WTC11 (cell line): ENCODE data around the gene KCND1. TPM values are rescaled to one million over a fixed set of nuclear protein-coding genes. Genes with fewer than 3 reads are reported as not detected.

Experiments used
- ATAC-seq: fragments of 200-7000 bp; cut with Tn5 transposase; 2 replicates; pipeline ENCODE4 v1.10.0; 2021; ENCODE audit warnings: mild to moderate bottlenecking, moderate library complexity
- CTCF ChIA-PET: fragments of 300-600 bp; sonication (Branson Sonifier 250); formaldehyde crosslinking; loops from one replicate; lab custom pipeline; 2021; ENCODE audit warnings: antibody characterized with exemption; lab: Charles Lee
- POLR2A ChIA-PET: fragments of 350-600 bp; sonication (Branson Sonifier 250); formaldehyde crosslinking; loops from one replicate; lab custom pipeline; 2021; ENCODE audit warnings: antibody characterized with exemption; lab: Charles Lee
- DNase-seq: peaks from one replicate; pipeline ENCODE4 v3.0.0; 2021; ENCODE audit warnings: low spot score
- H3K27ac Mint-ChIP-seq: 2 replicates; pipeline ENCODE4 v1.8.0; 2021; ENCODE audit warnings: mixed read lengths
- H3K27me3 Mint-ChIP-seq: 2 replicates; pipeline ENCODE4 v1.8.0; 2021; ENCODE audit warnings: low read depth, mild to moderate bottlenecking, moderate library complexity, mixed read lengths
- H3K36me3 Mint-ChIP-seq: 2 replicates; pipeline ENCODE4 v1.8.0; 2021; ENCODE audit warnings: mixed read lengths
- H3K4me1 Mint-ChIP-seq: 2 replicates; pipeline ENCODE4 v1.8.0; 2022; ENCODE audit warnings: mixed read lengths
- H3K4me3 Mint-ChIP-seq: 2 replicates; pipeline ENCODE4 v1.8.0; 2021; ENCODE audit warnings: mild to moderate bottlenecking, moderate library complexity, mixed read lengths
- H3K9me3 Mint-ChIP-seq: 2 replicates; pipeline ENCODE4 v1.8.0; 2021; ENCODE audit warnings: mixed read lengths
- CREM ChIP-seq: sonication (generic); formaldehyde crosslinking; IDR thresholded peaks from 2 replicates; pipeline ENCODE4 v1.8.1; 2022; ENCODE audit warnings: mild to moderate bottlenecking, missing genetic modification reagents, moderate library complexity
- FOXK1 ChIP-seq: sonication (generic); formaldehyde crosslinking; IDR thresholded peaks from 2 replicates; pipeline ENCODE4 v1.8.0; 2022; ENCODE audit warnings: mild to moderate bottlenecking, moderate library complexity, missing genetic modification reagents
- JAZF1 ChIP-seq: fragments of 250-450 bp; sonication (Bioruptor Pico); IDR thresholded peaks from 2 replicates; pipeline ENCODE4 v1.9.0; 2021; ENCODE audit warnings: moderate library complexity, mild to moderate bottlenecking, inconsistent platforms
- OVOL2 ChIP-seq: fragments of 250-450 bp; sonication (Bioruptor Pico); IDR thresholded peaks from 2 replicates; pipeline ENCODE4 v1.9.0; 2021; ENCODE audit warnings: mild to moderate bottlenecking, borderline replicate concordance
- SMAD3 ChIP-seq: sonication (generic); formaldehyde crosslinking; IDR thresholded peaks from 2 replicates; pipeline ENCODE4 v1.8.0; 2022; ENCODE audit warnings: missing genetic modification reagents, mild to moderate bottlenecking, borderline replicate concordance
- SP1 ChIP-seq: sonication (generic); formaldehyde crosslinking; conservative IDR thresholded peaks from 2 replicates; pipeline ENCODE4 v1.8.1; 2022; ENCODE audit warnings: missing genetic modification reagents
- ZBTB21 ChIP-seq: sonication (generic); formaldehyde crosslinking; IDR thresholded peaks from 2 replicates; pipeline ENCODE4 v1.8.1; 2023; ENCODE audit warnings: mild to moderate bottlenecking, missing genetic modification reagents, borderline replicate concordance
- ZNF396 ChIP-seq: fragments of 250-450 bp; sonication (Bioruptor Pico); IDR thresholded peaks from 2 replicates; pipeline ENCODE4 v1.8.0; 2021; ENCODE audit warnings: mild to moderate bottlenecking, moderate library complexity, borderline replicate concordance
- total RNA-seq: library from RNA; stranded (reverse); gene quantifications from 3 replicates; pipeline ENCODE4 v1.2.3, GENCODE V29; 2021
- TF ChIP-seq, protein P1 (sequence below): sonication (generic); formaldehyde crosslinking; IDR thresholded peaks from 2 replicates; pipeline ENCODE4 v1.8.1; 2022; ENCODE audit warnings: missing genetic modification reagents, borderline replicate concordance
- TF ChIP-seq, protein P2 (sequence below): sonication (generic); formaldehyde crosslinking; IDR thresholded peaks from 2 replicates; pipeline ENCODE4 v1.8.0; 2022; ENCODE audit warnings: mild to moderate bottlenecking, missing genetic modification reagents
- TF ChIP-seq, protein P3 (sequence below): sonication (generic); formaldehyde crosslinking; IDR thresholded peaks from 2 replicates; pipeline ENCODE4 v1.8.1; 2023; ENCODE audit warnings: mild to moderate bottlenecking, missing genetic modification reagents, moderate library complexity
- TF ChIP-seq, protein P4 (sequence below): sonication (generic); formaldehyde crosslinking; IDR thresholded peaks from 2 replicates; pipeline ENCODE4 v1.8.0; 2022; ENCODE audit warnings: mild to moderate bottlenecking, missing genetic modification reagents
- TF ChIP-seq, protein P5 (sequence below): sonication (generic); formaldehyde crosslinking; IDR thresholded peaks from 2 replicates; pipeline ENCODE4 v1.8.1; 2022; ENCODE audit warnings: mild to moderate bottlenecking, moderate library complexity, missing genetic modification reagents
- TF ChIP-seq, protein P6 (sequence below): fragments of 250-450 bp; sonication (Bioruptor Pico); conservative IDR thresholded peaks from 2 replicates; pipeline ENCODE4 v1.9.0; 2021; ENCODE audit warnings: mild to moderate bottlenecking
- TF ChIP-seq, protein P7 (sequence below): sonication (generic); formaldehyde crosslinking; IDR thresholded peaks from 2 replicates; pipeline ENCODE4 v1.8.1; 2023; ENCODE audit warnings: mild to moderate bottlenecking, moderate library complexity, missing genetic modification reagents

KCND1 gene
- total RNA-seq, 1 experiment from 2014 or later: 5.4 TPM

DNA sequence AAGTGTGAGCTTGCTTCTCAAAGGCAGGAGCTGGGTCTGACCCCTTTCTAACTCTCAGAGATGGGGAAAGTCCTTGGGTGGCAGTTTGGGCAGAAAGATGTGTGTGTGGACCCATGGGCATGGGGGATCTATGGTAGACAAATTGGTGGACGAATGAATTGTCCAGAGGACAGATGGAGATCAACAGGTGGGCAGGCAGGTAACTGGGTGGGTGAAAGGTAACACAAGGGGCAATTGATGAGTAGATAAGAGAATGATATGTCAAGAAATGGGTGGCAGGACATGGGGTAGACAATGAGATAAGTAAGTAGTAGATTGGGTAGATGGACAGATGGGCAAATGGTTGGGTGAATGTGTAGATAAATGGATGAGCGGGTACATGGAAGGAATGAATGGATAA, 2.9 kb upstream of the KCND1 start:
- ATAC-seq (no peak), DNase-seq (no peak)
- Mint-ChIP-seq H3K9me3 (no peaks in the 10 kb centered on the region), H3K27me3 (no peaks in the 10 kb centered on the region), H3K4me1 (0 out of 2 replicates have a peak, but pooled peaks cover 4% of the 10 kb centered on the region), H3K4me3 (no peak overlapping the region), H3K27ac (no peak overlapping the region), H3K36me3 (peaks cover 28% of the 10 kb centered on the region)
- TF ChIP-seq ZNF396 (CRISPR knock-in tag) (no peak), ZBTB21 (no peak)
- ChIA-PET CTCF (no interaction called here), POLR2A (no interaction called here)

DNA sequence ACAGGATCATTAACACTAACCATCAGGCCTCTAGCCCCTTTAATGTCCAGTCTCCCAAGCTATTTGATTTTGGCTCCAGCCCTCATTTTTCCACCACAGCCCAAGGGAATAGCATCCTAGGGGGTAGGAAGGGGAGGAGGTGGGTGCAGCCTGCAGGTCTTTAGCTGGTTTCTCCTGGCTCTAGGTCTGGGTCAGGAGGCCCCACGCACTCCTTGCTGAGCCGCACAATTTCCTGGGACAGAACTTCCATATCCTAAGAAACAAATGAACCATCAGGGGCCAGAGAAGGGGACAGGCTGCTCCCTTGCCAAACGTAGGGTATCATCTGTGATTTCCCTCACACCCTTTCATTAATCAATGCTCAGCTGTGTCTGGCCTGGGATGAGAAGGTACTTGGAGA, 2.4 kb upstream of the KCND1 start:
- POLR2A ChIA-PET: no interaction called here
- no peak for ATAC-seq
- CTCF ChIA-PET: no interaction called here
- H3K36me3 Mint-ChIP-seq: peaks cover 28% of the 10 kb centered on the region
- no peak for TF ChIP-seq CREM (CRISPR knock-in tag)
- no peak for TF ChIP-seq FOXK1
- TF ChIP-seq, protein P1, sequence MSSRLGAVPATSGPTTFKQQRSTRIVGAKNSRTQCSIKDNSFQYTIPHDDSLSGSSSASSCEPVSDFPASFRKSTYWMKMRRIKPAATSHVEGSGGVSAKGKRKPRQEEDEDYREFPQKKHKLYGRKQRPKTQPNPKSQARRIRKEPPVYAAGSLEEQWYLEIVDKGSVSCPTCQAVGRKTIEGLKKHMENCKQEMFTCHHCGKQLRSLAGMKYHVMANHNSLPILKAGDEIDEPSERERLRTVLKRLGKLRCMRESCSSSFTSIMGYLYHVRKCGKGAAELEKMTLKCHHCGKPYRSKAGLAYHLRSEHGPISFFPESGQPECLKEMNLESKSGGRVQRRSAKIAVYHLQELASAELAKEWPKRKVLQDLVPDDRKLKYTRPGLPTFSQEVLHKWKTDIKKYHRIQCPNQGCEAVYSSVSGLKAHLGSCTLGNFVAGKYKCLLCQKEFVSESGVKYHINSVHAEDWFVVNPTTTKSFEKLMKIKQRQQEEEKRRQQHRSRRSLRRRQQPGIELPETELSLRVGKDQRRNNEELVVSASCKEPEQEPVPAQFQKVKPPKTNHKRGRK (CRISPR knock-in tag): no peak
- TF ChIP-seq SMAD3: no peak
- no peak for TF ChIP-seq OVOL2 (CRISPR knock-in tag)
- TF ChIP-seq, protein P2, sequence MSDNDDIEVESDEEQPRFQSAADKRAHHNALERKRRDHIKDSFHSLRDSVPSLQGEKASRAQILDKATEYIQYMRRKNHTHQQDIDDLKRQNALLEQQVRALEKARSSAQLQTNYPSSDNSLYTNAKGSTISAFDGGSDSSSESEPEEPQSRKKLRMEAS: no peak
- TF ChIP-seq, protein P3, sequence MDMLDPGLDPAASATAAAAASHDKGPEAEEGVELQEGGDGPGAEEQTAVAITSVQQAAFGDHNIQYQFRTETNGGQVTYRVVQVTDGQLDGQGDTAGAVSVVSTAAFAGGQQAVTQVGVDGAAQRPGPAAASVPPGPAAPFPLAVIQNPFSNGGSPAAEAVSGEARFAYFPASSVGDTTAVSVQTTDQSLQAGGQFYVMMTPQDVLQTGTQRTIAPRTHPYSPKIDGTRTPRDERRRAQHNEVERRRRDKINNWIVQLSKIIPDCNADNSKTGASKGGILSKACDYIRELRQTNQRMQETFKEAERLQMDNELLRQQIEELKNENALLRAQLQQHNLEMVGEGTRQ (CRISPR knock-in tag): no peak
- TF ChIP-seq, protein P4, sequence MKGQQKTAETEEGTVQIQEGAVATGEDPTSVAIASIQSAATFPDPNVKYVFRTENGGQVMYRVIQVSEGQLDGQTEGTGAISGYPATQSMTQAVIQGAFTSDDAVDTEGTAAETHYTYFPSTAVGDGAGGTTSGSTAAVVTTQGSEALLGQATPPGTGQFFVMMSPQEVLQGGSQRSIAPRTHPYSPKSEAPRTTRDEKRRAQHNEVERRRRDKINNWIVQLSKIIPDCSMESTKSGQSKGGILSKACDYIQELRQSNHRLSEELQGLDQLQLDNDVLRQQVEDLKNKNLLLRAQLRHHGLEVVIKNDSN (CRISPR knock-in tag): no peak
- TF ChIP-seq, protein P5, sequence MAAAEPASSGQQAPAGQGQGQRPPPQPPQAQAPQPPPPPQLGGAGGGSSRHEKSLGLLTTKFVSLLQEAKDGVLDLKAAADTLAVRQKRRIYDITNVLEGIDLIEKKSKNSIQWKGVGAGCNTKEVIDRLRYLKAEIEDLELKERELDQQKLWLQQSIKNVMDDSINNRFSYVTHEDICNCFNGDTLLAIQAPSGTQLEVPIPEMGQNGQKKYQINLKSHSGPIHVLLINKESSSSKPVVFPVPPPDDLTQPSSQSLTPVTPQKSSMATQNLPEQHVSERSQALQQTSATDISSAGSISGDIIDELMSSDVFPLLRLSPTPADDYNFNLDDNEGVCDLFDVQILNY (CRISPR knock-in tag): no peak
- TF ChIP-seq JAZF1: no peak
- H3K27ac Mint-ChIP-seq: no peak overlapping the region
- H3K9me3 Mint-ChIP-seq: no peaks in the 10 kb centered on the region
- no peak overlapping the region for H3K4me3 Mint-ChIP-seq
- no peak for DNase-seq
- H3K27me3 Mint-ChIP-seq: no peaks in the 10 kb centered on the region
- H3K4me1 Mint-ChIP-seq: 0 out of 2 replicates have a peak, but pooled peaks cover 4% of the 10 kb centered on the region

DNA sequence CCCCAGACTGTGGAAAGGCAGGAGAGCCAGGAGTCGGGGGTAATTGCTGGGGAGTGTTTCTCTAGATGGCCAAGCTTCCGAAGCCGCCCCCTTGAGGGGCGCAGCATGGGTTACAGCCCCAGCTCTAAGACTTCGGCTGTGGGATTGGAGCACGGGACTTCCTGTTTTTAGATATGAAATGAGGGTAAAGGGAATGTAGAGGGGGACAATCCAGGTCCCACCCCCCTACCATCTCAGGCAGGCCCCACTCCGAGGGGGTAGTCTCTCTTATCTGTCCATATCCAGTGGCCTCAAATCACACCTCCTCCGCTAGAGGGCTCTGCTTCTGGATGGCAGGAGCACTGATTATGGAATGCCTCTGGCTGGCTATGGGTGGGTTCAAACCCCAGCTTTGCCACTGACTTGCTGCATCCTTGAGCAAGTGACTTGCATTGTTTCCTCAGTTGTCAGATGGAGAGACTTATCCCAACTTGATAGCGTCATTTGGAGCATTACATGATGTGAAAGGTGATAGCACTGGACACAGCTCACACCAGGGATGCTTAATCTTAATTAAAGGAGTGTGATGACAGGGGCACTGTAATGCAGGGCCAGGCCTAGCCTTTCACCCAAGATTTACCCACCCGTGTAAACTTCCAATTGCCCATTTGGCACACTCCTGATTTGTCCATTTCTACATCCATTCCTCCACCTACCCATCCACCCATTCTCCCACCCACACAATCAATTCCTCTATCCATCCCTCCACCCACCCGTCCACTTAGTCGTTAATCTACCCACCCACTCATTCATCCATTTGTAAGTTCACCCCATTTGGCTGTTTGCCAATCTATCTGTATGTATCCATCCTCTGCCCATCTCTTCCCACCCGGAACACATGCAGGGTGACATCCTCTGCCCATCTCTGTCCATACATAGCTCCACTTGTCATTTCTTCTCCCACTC, 848 bp upstream of the KCND1 start:
- CTCF ChIA-PET: interaction anchor here (0.5 to 2.4 kb wide), 20 partner anchors 10 to 439 kb away, joined by 3 to 17 read pairs (median 4); partner anchors contain the start of genes GRIPAP1, HDAC6, OTUD5 and PQBP1
- H3K9me3 Mint-ChIP-seq: no peaks in the 10 kb centered on the region
- H3K27me3 Mint-ChIP-seq: no peaks in the 10 kb centered on the region
- 0 out of 2 replicates have a peak, but pooled peaks cover 4% of the 10 kb centered on the region for H3K4me1 Mint-ChIP-seq
- DNase-seq: peak; percentile 65
- peaks cover 15% of the 10 kb centered on the region for H3K36me3 Mint-ChIP-seq
- ATAC-seq: peak; percentile 74
- peak overlapping the region; percentile 45; the same call in 1 of the 2 replicates for H3K27ac Mint-ChIP-seq
- peak overlapping the region; percentile 78 for H3K4me3 Mint-ChIP-seq
- TF ChIP-seq SP1: 0 out of 2 replicates have a peak, but pooled peaks have one; percentile 33
- TF ChIP-seq, protein P6, sequence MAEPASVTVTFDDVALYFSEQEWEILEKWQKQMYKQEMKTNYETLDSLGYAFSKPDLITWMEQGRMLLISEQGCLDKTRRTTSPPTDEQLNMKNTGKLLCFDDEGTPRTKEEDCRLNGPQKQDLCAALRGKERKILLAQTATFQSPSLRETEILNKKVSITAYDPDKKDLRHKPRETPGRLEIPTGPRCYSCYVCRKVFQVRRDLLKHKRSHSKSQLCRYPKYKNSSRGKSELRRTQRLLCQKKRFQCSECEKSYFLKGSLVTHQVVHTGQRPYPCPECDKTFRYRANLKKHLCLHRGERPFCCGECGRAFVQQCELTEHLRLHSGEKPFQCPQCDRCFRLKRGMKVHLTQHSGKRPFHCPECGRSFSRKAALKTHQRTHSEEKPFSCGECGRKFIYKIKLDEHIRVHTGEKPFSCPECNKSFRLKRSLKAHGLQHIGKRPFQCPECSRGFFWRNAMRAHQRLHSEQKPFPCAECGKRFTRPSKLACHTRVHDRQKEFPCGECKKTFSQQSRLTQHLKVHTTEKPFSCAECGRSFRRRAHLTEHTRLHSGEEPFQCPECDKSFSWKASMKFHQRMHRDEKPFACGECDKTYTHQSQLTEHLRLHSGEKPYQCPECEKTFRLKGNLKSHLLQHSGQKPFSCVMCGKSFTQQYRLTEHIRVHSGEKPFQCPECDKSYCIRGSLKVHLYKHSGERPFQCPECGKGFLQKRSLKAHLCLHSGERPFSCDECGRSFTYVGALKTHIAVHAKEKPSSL (CRISPR knock-in tag): peak; percentile 49; the same call in 1 of the 2 replicates
- TF ChIP-seq, protein P7, sequence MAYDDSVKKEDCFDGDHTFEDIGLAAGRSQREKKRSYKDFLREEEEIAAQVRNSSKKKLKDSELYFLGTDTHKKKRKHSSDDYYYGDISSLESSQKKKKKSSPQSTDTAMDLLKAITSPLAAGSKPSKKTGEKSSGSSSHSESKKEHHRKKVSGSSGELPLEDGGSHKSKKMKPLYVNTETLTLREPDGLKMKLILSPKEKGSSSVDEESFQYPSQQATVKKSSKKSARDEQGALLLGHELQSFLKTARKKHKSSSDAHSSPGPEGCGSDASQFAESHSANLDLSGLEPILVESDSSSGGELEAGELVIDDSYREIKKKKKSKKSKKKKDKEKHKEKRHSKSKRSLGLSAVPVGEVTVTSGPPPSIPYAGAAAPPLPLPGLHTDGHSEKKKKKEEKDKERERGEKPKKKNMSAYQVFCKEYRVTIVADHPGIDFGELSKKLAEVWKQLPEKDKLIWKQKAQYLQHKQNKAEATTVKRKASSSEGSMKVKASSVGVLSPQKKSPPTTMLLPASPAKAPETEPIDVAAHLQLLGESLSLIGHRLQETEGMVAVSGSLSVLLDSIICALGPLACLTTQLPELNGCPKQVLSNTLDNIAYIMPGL: no peak
- POLR2A ChIA-PET: interaction anchor here (0.6 to 1.7 kb wide), 6 partner anchors 10 to 75 kb away, joined by 3 to 9 read pairs (median 4); partner anchors contain the start of genes OTUD5, PQBP1 and TIMM17B
